Fibroblast of skin of right biceps (primary cell): ENCODE results near the gene ALKAL2.

Experiments used
- DNase-seq: peaks from one replicate; pipeline ENCODE4 v3.0.0-alpha.2; 2013

The ALKAL2 gene

DNA sequence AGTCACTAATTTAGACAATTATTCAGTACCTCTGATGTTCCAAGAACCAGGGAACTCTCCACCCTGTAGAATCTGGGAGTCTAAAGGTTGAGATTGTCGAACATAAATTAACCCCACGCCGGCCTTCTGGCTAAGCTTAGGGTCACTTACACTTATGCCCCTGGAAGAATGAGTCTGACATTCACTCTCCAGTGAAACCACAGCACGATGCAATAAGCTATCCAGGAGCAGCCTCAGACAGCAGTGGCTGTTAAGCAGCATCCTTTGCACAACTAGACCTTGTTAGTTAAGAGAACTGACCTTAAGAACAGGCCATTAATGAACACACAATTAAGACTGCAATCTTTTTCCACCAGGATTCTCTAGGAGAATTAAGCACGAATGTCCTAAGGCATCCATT lies 49.0 kb downstream of the ALKAL2 start:
- DNase-seq: no peak

DNA sequence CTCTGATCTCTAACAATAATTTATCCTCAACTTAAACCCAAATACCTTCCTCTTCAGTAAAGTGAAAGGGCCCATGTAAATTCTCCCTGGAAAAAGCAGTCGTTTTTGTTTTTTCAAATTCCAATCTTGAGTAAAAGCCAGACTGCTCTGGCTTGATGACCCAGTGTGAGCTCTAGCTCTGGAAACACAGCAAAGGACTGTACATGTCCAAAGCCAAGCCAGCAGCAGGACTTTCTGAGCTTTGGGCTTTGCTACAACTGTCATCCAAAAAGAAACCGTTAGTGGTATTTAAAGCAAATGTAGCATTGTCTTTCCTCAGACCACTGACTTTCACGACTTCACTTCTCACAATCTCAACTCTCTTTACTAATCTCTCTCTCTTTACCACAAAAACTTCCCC lies 49.5 kb downstream of the ALKAL2 start:
- DNase-seq: no peak

DNA sequence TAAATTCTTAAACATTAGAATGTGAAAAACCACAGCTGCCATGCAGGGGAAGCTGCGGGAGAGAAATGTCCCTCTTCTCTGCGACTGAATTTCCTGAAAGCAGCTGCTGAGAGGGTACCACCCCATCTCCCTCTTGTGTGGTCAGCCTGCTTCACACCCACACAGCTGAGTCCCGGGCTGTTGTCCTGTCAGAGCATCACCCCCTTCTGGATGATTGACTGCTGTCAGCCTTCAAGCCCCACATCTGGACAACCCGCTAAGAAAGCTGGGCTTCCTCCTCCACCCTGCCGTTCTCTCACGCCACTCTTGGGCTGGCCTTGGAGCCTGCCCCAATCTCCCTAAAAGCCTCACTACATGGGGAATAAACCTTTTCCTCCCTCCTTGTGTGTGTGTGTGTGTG lies 50.0 kb downstream of the ALKAL2 start:
- DNase-seq: no peak

DNA sequence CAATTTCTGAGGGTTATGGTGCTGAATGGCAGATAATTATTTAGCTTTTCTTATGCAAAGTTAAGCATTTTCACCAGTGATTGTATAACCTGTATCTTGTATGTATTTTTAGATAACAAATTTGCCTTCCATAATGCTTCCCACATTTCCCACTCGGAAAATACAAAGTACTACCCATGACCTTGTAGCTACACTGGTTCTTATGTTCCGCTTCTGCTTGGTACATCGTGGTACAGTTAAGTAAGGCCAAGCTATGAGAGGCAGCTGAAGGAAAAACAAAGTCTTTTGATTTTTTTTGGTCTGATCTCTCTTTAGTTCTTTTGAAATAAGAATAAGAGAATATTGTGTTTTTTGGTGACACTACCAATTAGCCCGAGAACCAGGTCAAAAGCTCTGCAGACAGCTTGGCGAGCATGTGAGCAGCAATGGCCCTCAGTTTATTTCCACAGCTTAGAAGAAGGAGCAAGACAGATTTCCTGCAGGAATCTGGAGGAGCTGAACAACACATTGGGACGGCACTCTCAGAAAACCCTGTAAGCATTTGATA lies 50.8 kb downstream of the ALKAL2 start:
- no peak for DNase-seq

DNA sequence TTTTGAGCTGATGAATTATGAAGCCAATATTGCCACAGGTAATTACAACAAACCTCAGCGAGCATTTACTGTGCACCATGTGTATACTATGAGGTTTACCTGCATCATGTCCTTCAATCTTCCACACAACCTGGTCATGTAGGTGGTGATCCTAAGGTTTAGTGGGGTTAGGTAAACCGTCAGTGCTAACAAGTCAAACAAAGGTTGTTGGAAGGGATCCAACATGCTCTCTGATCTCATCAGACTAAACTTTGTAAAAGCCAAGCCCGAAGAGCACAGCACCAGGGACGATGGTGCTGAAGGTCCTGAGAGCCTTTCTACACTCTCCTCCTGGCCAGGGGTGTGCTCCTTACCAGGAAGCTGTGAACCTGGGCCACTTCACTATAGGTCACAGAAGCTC lies 53.5 kb downstream of the ALKAL2 start:
- no peak for DNase-seq

DNA sequence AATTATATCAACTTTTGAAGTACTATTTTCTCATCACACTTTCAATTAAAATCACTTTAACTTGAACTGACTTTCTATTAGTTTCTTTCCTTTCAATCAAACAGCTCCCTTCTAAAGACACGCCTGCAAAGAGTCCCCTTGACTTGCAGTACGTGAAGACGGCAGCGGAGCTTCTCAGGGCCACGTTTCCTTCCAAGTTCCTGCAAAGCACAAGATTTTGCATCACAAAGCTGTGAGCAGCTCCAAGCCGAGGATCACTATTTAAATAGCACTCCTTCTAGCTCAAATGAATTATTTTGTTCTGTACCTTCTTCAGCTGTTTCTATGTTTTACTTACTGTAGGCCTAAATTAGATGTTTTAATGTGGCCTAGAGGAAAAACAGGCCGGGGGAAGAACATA lies 54.9 kb downstream of the ALKAL2 start:
- DNase-seq: no peak

DNA sequence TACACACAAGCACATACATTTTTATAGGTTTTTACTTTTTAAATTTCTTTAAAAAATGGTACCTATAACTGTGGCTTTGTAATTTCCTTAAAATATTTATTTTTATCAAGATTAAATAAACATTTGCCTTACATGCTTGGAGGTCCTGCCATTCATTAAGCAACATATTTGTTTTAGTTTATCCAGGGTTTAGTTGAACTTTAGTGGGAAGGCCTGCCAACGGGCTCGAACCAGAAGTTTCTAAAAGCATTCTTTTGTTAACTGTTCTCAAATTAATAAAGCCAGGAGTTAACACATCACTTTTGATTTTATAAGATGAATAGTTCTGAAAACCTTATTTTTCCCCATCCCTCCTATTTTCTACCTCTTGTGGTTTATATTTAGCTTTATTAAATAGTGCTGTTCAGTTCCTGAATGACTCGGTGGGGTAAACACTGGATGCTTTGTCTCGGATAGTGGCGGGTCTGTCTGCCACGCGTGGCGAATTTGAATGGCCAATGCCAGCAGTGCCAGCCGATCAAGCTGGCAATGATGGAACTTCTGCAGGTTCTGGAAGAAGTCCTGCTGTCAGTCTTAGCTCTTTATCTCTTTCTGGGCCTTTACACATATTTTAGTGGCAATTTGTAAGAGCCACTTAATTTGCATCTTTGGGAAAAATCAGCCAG lies 56.2 kb downstream of the ALKAL2 start:
- no peak for DNase-seq
